Transverse colon (tissue), 4 donors: Measurements from ENCODE around the gene CCR2. TPM values are rescaled to one million over a fixed set of nuclear protein-coding genes. Genes with fewer than 3 reads are reported as not detected.
A peak's percentile ranks its signal among the peaks of the same experiment; 100 is the strongest.

Experiments used
- DNase-seq: peaks from one replicate; pipeline ENCODE4 v3.0.0-alpha.2; 2019
- H3K27ac ChIP-seq, 4 donors: fragments of 200-600 bp; sonication (generic); 2 replicates each; pipeline ENCODE4 v1.5.1; 2016 to 2018; ENCODE audit warnings: inconsistent platforms in 4 of 4
- H3K27me3 ChIP-seq: fragments of 200-600 bp; sonication (generic); 2 replicates; pipeline ENCODE4 v1.5.1; 2017; ENCODE audit warnings: inconsistent platforms
- H3K36me3 ChIP-seq, 4 donors: fragments of 200-600 bp; sonication (generic); 2 replicates each; pipeline ENCODE4 v1.5.1; 2017 to 2019; ENCODE audit warnings: inconsistent platforms in 4 of 4
- H3K4me1 ChIP-seq, 4 donors: fragments of 200-600 bp; sonication (generic); 2 replicates each; pipeline ENCODE4 v1.5.1; 2017 to 2020; ENCODE audit warnings: inconsistent platforms in 4 of 4
- H3K4me3 ChIP-seq, 4 donors: fragments of 200-600 bp; sonication (generic); 1 replicate in 1 of 4; 2 replicates in 3 of 4; pipeline versions ENCODE4 v1.5.1 to v1.6.1; 2017 to 2019; ENCODE audit warnings: inconsistent platforms in 4 of 4
- H3K9me3 ChIP-seq, 2 donors: fragments of 200-600 bp; sonication (generic); 2 replicates each; pipeline ENCODE4 v1.5.1; 2017 to 2019; ENCODE audit warnings: inconsistent platforms in 2 of 2
- CTCF ChIP-seq, 5 experiments: fragments of 200-600 bp in 3 of 5; fragments of 450-650 bp in 2 of 5; sonication (generic) in 3 of 5; IDR thresholded peaks; 1 replicate in 2 of 5; 2 replicates in 3 of 5; pipeline ENCODE4 v1.5.1; 2016 to 2017; ENCODE audit warnings: antibody characterized with exemption in 5 of 5, inconsistent platforms in 3 of 5, mild to moderate bottlenecking in 2 of 5, moderate library complexity in 1 of 5
- EP300 ChIP-seq: sonication (generic); formaldehyde crosslinking; IDR thresholded peaks from one replicate; pipeline ENCODE4 v1.6.1; 2017; ENCODE audit warnings: antibody characterized with exemption, low read depth
- POLR2A ChIP-seq: fragments of 450-650 bp; IDR thresholded peaks from one replicate; pipeline ENCODE4 v1.6.1; 2016; ENCODE audit warnings: antibody characterized with exemption, mild to moderate bottlenecking, moderate library complexity
- POLR2AphosphoS5 ChIP-seq, 3 donors: sonication (generic); formaldehyde crosslinking; IDR thresholded peaks; one replicate each; pipeline ENCODE4 v1.6.1; 2016; ENCODE audit warnings: antibody characterized with exemption in 3 of 3
- WGBS, 2 donors: methylation state at CpG; one replicate each; pipeline ENCODE4 v1.1.5; 2018; ENCODE audit warnings: low coverage in 1 of 2; 5-methylcytosine and 5-hydroxymethylcytosine counted together
- in situ Hi-C, 4 donors: fragments of 200-750 bp; cut with MboI; loops; one replicate each; pipeline versions ENCODE4 v1.15.0 to v1.15.1; 2017; ENCODE audit warnings: low sequenced_read_pairs in 3 of 4, low pct_ligation_motif_present in 1 of 4, low pct_unique_long_range_greater_than_20kb in 1 of 4
- intact Hi-C: fragments of 100-400 bp; cut with DNase I; formaldehyde crosslinking; loops from one replicate; pipeline ENCODE4 v1.15.1; 2023; ENCODE audit warnings: low total_unique reads
- total RNA-seq, 4 donors: library from RNA; depleted of rRNA; stranded (reverse); fragments of >200 nt; gene quantifications; one replicate each; pipeline ENCODE4 v1.1.0, GENCODE V29; 2016

Gene CCR2
- total RNA-seq = 1 to 10 TPM in 2 of 4 donors, not detected in 2; 1.8 to 4.6 TPM

- H3K4me3 ChIP-seq = peak within 1 kb of the TSS in 1 of 4 donors; percentile 24
These were observed at the start of gene CCR2 for GRCh38 chr3:46353647-46354410. CCR2 (plus strand) TSS chr3:46354111; CDS start chr3:46357528, 3,417 bp downstream.

GRCh38 chr3:46304739-46305138 lies 49.2 kb upstream of the CCR2 start:
- H3K4me1 ChIP-seq = no peaks in the 10 kb centered on the region
- in situ Hi-C loops (no loop called here), intact Hi-C loops (no loop called here)
- WGBS, 2 donors = 81 to 93% methylated on average over 3 of the region's 3 CpGs
- H3K27me3 ChIP-seq = no peaks in the 10 kb centered on the region
- H3K4me3 ChIP-seq = no peak overlapping the region
- no peaks in the 10 kb centered on the region for H3K36me3 ChIP-seq
- H3K27ac ChIP-seq = no peak overlapping the region
- TF ChIP-seq POLR2A (no peak), POLR2AphosphoS5 (IDR thresholded peaks at IDR 0.05) (no peak), EP300 (no peak), CTCF (IDR thresholded peaks at IDR 0.05) (no peak)
- DNase-seq = no peak
- H3K9me3 ChIP-seq = no peaks in the 10 kb centered on the region

More at GRCh38 chr3:46353647-46354410, at the start of gene CCR2:
- in situ Hi-C loops (loop anchor here in 1 of 4 donors (25.0 kb wide), 2 partner anchors 267 to 417 kb away; partner anchors contain the start of gene CXCR6), intact Hi-C loops (no loop called here)
- no peaks in the 10 kb centered on the region for H3K36me3 ChIP-seq
- peaks cover 4% of the 10 kb centered on the region for H3K27me3 ChIP-seq
- TF ChIP-seq CTCF (IDR thresholded peaks at IDR 0.05) = no peak
- peak in 1 of 3 donors; percentile 34 for TF ChIP-seq POLR2AphosphoS5 (IDR thresholded peaks at IDR 0.05)
- no peak for TF ChIP-seq POLR2A
- TF ChIP-seq EP300 = no peak
- H3K27ac ChIP-seq = peak within 1 kb of the TSS; percentile 11 to 62 (median 30)
- no peak for DNase-seq
- WGBS, 2 donors = 63 to 79% methylated on average over 3 to 7 of the region's 7 CpGs
- no peaks in the 10 kb centered on the region for H3K9me3 ChIP-seq
- H3K4me1 ChIP-seq = no peaks in the 10 kb centered on the region

- H3K27ac ChIP-seq = no peak overlapping the region
- intact Hi-C loops = no loop called here
- no peak for TF ChIP-seq CTCF (IDR thresholded peaks at IDR 0.05)
- TF ChIP-seq POLR2A = no peak
- peak in 1 of 3 donors; percentile 31 for TF ChIP-seq POLR2AphosphoS5 (IDR thresholded peaks at IDR 0.05)
- no peak for TF ChIP-seq EP300
- H3K9me3 ChIP-seq = no peaks in the 10 kb centered on the region
- H3K27me3 ChIP-seq = no peaks in the 10 kb centered on the region
- in situ Hi-C loops = no loop called here
- WGBS, 2 donors = 72% methylated on average over 1 of the region's 1 CpG; no CpG with 5 or more reads in 1 of the 2 donors
- no peaks in the 10 kb centered on the region for H3K36me3 ChIP-seq
- DNase-seq = peak; percentile 44
- H3K4me3 ChIP-seq = no peak overlapping the region
- H3K4me1 ChIP-seq = no peaks in the 10 kb centered on the region
These were observed 40.9 kb upstream of the CCR2 start for GRCh38 chr3:46312991-46313390.

- Histone ChIP-seq H3K27ac (no peak overlapping the region), H3K4me3 (no peak overlapping the region), H3K27me3 (no peaks in the 10 kb centered on the region), H3K9me3 (no peaks in the 10 kb centered on the region), H3K4me1 (no peaks in the 10 kb centered on the region), H3K36me3 (no peaks in the 10 kb centered on the region)
- in situ Hi-C loops (no loop called here), intact Hi-C loops (no loop called here)
- DNase-seq = no peak
- TF ChIP-seq CTCF (IDR thresholded peaks at IDR 0.05) (no peak), EP300 (no peak), POLR2A (no peak), POLR2AphosphoS5 (IDR thresholded peaks at IDR 0.05) (no peak)
These were observed 39.4 kb upstream of the CCR2 start for GRCh38 chr3:46314517-46314916.
